ENCODE results near the gene VPS8. TPM values are rescaled to one million over a fixed set of nuclear protein-coding genes. Genes with fewer than 3 reads are reported as not detected.

VPS8 gene
- total and polyA plus RNA-seq, 2 of the 8 experiments (the other 6 are each of a cell fraction or from before 2014, with no cell fraction given): 13.0 to 41.0 TPM

GRCh38 chr3:184815046-184815930 is 3.3 kb downstream of the VPS8 start:
- no peak overlapping the region for H3K4me3 ChIP-seq (ENCODE audit: extremely low read depth in 1 of 4, insufficient read depth in 2 of 4, low read depth in 3 of 4, low read length in 4 of 4)
- no peak overlapping the region for H2BK12ac ChIP-seq (ENCODE audit: low read depth, low read length)
- H3K4me1 ChIP-seq (replicated peaks in 1 of 4; ENCODE audit: control insufficient read depth in 3 of 4, insufficient read depth in 4 of 4, low read length in 3 of 4): peaks cover 0 to 5% (median 2%) of the 10 kb centered on the region in 4 experiments; a peak in 3 of 7 replicates
- H2AFZ ChIP-seq (ENCODE audit: low read length): no peak overlapping the region
- H4K91ac ChIP-seq (replicated peaks; ENCODE audit: insufficient read length, low read length): no peak overlapping the region
- H2BK5ac ChIP-seq (ENCODE audit: low read depth, low read length): no peak overlapping the region
- H3K27me3 ChIP-seq (replicated peaks in 1 of 4; ENCODE audit: control insufficient read depth in 3 of 4, extremely low read depth in 1 of 4, insufficient read depth in 3 of 4, low read length in 3 of 4): no peaks in the 10 kb centered on the region; a peak in 1 of 7 replicates
- no peak overlapping the region for H2BK15ac ChIP-seq (ENCODE audit: low read length)
- ChIA-PET POLR2A (ENCODE audit: partially characterized antibody) (no interaction called here), CTCF (ENCODE audit: partially characterized antibody) (interaction anchor here (0.9 to 1.7 kb wide), 2 partner anchors 12 to 444 kb away, joined by 4 to 7 read pairs; no protein-coding TSS in a partner anchor)
- H4K8ac ChIP-seq (ENCODE audit: extremely low read depth, insufficient read depth, low read length): no peak overlapping the region
- H3K18ac ChIP-seq (ENCODE audit: extremely low read depth, low read length): no peak overlapping the region
- H3K23ac ChIP-seq (ENCODE audit: insufficient read length): no peak overlapping the region
- H3K9ac ChIP-seq (replicated peaks in 1 of 4; ENCODE audit: extremely low read depth in 1 of 4, low read depth in 3 of 4, low read length in 3 of 4): no peak overlapping the region
- no peak for DNase-seq (ENCODE audit: low read depth in 1 of 2, low spot score in 2 of 2)
- H3K36me3 ChIP-seq (ENCODE audit: control insufficient read depth in 2 of 4, insufficient read depth in 4 of 4, low read length in 3 of 4): no peaks in the 10 kb centered on the region
- H3K79me1 ChIP-seq (ENCODE audit: low read depth, low read length): peaks cover 6% of the 10 kb centered on the region; the same call in 1 of the 2 replicates
- no peak overlapping the region for H2AK5ac ChIP-seq (ENCODE audit: low read depth, low read length)
- H4K20me1 ChIP-seq (replicated peaks in 1 of 2; ENCODE audit: control insufficient read depth in 1 of 2, insufficient read depth in 2 of 2, low read length in 2 of 2): no peaks in the 10 kb centered on the region
- no peak overlapping the region for H3K27ac ChIP-seq (ENCODE audit: low read depth, low read length)
- no peak for FAIRE-seq
- no peak overlapping the region for H3K14ac ChIP-seq (ENCODE audit: insufficient read length)
- 89% methylated on average over 7 of the region's 7 CpGs; no CpG with 5 or more reads in 1 of the 2 experiments for WGBS, 2 experiments (ENCODE audit: extremely low coverage in 1 of 2, insufficient coverage in 1 of 2, insufficient read length in 1 of 2, insufficient replicate concordance in 2 of 2, low coverage in 1 of 2, low lambda C conversion rate in 2 of 2, missing lambda C conversion rate in 1 of 2)
- H3K23me2 ChIP-seq (ENCODE audit: low read depth, low read length): peaks cover 9% of the 10 kb centered on the region; the same call in 1 of the 2 replicates
- H3K79me2 ChIP-seq (ENCODE audit: control insufficient read depth in 1 of 2, insufficient read depth in 2 of 2, low read length in 2 of 2): peaks cover 0 to 25% of the 10 kb centered on the region in 2 experiments; a peak in 3 of 4 replicates
- no peaks in the 10 kb centered on the region for H3K9me3 ChIP-seq (ENCODE audit: insufficient read depth in 2 of 2, low read depth in 1 of 2, low read length in 1 of 2)
- H3K4me2 ChIP-seq (ENCODE audit: insufficient read depth in 1 of 2, low read depth in 2 of 2, low read length in 2 of 2): no peak overlapping the region
- H2BK20ac ChIP-seq (ENCODE audit: low read length): no peak overlapping the region
- no peak overlapping the region for H2BK120ac ChIP-seq (replicated peaks; ENCODE audit: low read depth, low read length)
- no peak overlapping the region for H3K56ac ChIP-seq (replicated peaks; ENCODE audit: insufficient read length, low read depth, low read length)
- no peak overlapping the region for H3K4ac ChIP-seq (replicated peaks; ENCODE audit: insufficient read length, low read depth, low read length)
- H4K5ac ChIP-seq (ENCODE audit: insufficient read length, low read depth, low read length): no peak overlapping the region
- no peak for TF ChIP-seq KDM1A (IDR thresholded peaks at IDR 0.05; ENCODE audit: borderline replicate concordance, low read length)
- no peak for TF ChIP-seq CTCF (IDR thresholded peaks at IDR 0.05; ENCODE audit: control extremely low read depth in 1 of 3, insufficient read depth in 1 of 3, low read depth in 1 of 3, low read length in 3 of 3)
